ENCODE results near the gene NOS1AP.
"Not testable (repeated sequence)": the region's sequence is repeated elsewhere in the genome, so short reads cannot be mapped to it uniquely, and the experiment has no call there.

Gene NOS1AP

DNA sequence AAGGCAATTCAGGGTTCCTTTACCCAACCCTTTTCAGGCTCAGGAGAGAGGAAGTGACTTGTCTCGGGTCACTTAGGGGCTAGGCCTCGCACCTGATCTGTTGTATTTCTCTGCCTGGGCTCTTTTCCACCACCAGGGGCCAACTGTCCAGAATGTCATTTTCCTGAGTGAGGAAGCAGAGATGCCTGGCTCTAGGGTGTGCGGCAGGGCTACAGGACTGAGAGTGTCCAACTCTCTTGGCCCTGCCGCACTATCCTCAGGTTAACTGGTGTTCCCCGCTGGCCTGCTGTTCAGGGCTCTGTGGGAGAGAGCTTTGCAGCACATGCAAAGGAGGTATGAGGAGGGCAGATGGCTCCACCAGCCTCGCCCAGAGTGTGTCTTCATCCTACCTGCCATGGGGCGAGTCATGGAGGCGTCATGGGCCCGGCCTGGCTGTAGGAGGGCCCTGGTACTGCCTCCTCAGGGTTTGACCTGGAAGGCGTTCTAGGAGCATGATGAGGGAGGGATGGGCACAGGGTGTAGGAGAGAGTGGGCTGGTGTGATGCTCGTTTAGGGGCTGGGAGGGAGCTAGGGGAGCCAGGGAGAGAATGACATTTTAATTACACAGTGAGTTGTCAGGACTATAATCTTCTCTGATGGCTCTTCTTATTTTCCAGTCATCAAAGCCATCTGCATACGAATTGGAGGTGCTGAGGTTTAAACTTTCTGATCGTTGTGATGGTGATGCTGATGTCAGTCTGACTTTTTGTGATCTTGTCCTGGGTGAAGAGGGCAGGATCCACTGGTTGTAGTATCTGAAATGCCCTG lies 128.3 kb downstream of the NOS1AP start:
- no peak for DNase-seq

DNA sequence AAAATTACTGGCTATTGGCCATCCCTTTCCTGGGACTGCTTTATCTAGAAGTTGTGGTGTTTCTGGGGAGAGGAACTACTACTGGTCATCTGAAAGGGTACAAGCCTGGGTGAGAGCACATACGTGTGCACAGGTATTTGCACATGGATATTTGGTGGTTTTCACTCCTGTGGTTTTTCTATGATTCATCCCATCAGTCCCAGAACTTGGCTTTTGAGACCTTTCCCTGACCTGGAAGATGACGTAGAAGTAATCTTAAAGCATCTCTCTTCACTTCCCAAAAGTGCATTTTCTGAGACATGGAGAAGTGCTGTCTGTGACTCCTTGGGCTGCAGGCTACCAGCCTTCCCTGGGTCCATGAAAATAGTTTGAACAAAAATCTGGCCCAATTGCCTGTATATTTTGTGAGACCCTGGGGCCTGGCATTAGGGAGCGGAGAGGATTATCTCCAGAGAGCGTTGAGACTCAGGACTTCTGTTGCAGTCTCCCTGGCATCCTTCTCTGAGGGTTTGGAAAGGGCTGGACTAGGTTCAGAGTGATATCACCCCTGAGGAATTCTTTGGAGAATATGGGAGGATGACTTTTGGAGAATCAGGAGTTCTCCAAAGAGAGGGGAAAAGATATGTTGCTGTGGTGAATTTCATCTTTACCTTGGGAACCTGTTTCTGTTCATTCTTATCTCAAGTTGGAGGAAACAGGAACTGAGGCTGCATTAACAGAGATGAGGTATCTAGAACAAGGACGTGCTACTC lies 130.8 kb downstream of the NOS1AP start:
- no peak for DNase-seq

DNA sequence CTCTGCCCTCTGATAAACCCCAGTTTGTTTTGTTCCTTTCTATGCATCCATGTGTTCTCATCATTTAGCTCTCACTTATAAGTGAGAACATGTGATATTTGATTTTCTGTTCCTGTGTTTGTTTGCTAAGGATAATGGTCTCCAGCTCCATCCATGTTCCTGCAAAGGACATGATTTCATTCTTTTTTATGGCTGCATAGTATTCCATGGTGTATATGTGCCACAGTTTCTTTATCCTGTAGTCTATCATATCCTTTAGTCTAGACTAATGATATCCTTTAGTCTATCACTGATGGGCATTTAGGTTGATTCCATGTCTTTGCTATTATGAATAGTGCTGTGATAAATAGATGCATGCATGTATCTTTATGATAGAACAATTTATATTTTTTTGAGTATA lies 131.6 kb downstream of the NOS1AP start:
- not testable (repeated sequence) for DNase-seq

DNA sequence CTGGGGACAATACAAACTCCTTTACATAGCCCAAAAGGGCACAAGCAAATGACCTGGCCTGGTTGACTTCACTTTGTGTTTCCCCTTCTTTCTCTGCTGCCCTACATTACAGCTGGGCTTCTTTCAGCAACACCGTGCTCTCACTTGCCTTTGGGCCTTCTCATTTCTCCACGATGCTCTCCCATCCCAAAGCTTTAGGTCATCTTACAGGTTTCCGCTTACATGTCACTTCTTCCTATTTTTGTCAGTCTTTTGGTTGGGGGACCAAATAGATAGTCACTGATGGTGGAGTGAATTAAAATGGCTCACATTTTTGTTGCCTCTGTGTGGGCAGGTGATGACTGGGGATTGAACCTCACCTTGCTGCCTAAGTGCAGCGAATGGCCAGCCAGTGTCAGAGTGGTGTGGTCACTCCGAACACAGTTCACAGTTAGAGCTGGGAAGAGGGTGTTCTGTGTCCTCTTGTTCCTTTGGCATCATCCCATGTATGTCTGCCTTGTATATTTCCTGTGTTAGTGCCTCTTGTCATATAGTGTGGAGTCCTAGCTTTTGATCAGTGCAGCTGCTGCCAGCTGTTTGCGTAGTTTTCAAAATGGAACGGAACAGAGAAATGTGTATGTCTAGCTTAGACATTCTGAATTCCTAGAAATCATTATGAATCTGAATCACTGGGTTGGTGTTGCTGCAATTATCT lies 134.8 kb downstream of the NOS1AP start:
- DNase-seq: no peak

DNA sequence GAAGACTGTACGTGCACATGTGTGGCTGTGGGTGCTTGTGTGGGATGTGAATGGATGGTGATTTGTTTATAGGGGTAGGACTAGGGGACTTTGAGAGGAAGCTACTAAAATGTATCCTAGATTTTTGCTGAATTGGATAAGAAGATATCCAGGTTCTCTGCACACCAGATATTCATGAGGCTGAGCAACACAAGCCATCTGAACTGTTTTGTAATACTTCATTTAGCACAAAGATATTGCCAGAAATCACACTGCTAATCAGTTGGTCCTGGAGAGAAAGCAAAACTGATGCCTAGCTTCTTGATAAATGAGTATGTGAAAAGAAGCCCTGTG lies 135.3 kb downstream of the NOS1AP start:
- no peak for DNase-seq

DNA sequence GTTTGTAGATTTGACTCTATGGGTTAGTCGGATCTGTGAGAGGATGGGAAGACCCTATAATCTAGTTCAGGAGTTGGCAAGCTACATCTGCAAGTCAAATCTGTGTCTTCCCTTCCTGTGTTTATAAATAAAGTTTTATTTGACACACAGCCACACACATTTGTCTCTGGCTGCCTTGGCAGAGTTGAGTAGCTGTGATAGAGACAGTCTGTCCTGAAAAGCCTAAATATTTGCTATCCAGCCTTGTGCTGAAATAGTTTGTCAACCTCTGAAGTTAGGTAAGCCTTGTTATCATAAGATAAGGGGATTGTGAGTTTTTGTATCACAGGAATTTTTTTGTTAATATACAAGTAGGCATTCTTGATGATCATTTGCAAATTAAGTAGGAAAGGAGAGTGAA lies 136.8 kb downstream of the NOS1AP start:
- DNase-seq: no peak

DNA sequence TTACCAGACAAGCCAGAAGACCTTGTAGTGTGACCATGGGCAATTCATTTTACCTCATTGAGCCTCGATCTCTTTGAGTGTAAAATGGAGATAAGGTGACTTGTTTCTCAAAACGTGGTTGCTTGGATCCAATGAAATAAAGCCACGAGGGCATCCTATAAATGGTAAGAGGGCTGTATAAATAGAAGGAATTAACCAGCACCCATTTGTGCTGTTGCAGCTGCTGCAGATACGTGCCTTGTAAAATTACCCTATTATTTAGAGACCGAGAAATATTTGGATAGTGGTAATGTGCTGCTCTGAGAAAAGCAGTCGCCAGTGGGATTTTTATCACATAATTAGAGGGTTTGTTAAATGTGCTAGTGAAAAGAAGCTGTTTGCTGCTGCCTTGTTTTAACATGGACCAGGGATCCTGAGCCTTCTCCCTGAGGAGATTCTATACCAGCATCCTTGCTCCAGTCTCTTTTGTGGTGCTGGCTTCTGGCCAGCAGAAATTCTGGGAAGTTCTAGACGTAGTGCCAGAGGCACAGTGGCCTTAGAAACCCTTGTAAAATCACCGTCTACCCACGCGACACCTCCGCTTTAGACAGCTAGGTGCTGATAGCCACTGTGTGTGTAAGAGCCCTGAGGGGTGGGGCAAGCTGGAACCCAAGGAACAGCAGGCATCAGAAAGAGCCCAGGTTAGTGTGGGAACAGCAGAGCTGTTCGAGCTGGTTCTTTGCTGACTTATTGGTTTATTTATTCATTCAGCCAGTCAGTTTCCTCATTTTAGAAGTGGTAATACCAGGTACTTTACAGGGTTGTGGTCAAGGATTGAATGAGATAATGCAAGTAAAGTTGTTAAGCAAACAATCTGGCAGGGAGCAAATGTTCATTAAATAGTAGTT lies 137.5 kb downstream of the NOS1AP start:
- DNase-seq: no peak

DNA sequence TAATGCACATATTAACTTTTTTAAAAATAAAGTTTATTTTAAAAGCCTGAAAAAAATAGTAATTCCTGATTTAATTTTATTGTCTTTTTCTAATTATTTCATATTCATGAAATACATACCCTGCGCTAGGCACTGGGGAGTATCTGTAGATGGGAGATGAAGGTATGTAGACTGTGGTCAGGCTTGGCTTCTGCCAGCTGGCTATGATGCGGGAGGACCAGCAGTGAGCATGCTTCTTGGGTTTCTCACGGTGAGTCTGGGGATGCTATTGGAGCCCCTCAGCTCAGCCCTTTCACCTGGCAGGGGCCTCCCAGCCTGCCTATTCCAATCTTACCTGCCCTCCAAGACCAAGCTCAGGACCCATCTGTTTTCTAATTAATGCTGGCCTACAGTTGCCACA lies 138.4 kb downstream of the NOS1AP start:
- no peak for DNase-seq

DNA sequence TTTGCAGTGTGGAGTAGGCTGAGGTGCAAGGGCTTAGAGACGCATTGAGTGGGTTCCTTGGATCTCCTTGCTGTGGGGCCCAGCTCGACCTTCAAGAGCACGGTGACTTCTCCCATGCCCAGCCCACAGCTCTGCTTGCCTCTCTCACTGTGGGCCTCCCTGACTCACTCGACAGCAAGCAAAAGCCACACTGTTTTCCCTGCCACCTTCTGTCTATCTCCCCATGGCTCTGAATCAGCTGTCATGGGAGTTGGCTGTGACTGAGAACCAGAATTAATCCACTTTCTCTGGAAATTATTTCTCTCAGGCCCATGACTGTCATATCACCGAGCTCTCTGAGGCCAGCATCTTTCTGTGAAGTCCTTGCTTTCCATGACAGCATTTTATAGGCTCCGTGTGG lies 140.7 kb downstream of the NOS1AP start:
- no peak for DNase-seq

DNA sequence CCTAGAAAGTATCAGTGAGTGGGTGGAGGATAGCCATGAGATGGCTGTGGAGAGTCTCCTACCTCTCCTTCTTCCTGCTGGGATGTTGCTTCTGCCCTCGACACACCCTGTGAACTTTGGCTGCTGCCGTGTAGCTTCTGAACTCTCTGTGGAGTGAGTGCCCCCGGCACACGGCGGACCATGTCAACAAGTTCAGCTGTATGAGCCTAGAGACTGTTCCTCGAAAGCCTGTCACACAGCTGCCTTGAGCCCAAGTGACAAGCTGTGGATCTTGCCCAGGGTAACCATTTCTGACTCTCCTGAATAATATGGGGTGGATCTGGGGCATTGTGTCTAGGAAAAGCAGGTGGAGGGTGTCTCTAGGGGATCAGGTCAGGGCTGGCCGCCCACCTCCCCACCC lies 143.2 kb downstream of the NOS1AP start:
- DNase-seq: no peak

DNA sequence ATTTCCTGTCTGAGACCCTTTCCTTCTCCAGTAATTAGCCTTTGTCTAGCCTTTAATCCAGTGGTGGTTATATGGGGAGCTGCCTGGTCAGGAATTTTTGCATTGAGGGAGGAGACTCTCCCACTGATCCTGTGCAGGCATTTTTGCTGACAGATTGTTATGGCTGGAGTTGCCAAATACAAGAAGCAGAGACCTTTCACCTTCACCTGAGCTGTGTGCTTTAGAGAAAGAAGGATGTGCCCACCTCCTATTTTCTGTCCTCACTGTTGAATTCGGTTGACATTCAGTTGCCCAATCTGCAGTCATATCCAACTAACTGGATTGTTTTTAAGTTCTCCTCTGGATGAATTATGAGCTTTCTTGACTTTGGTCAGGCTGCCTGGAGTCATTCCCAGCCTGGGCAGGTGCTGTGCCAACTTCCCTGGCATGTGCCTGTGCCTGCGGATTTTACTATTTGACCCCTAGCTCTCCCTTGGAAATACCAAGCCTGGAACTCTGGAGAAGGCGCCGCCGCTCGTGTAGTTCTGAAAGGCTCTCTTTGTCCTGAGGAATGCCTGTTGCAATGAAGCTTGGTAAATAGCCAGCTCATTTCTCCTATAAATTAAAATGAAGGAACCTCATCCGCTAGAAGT lies 143.9 kb downstream of the NOS1AP start:
- no peak for DNase-seq

DNA sequence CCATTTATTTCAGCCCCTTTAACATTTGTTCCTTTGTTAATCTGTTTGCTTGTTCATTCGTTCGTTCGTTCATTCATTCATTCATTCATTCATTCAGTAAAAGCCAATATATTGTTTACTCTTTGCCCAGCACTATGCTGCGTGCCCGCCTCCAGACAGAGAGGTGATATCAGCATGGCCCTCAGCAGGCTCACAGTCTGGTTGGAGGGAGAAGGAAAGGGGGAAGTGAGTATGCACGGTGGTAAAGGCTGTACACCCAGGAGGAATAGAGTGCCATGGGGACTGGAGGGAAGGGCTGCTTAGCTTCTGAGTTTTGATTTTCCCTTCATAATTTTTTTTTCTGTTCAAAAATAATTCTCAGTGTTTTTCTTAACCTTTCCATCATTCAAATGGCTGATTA lies 144.7 kb downstream of the NOS1AP start:
- DNase-seq: no peak

DNA sequence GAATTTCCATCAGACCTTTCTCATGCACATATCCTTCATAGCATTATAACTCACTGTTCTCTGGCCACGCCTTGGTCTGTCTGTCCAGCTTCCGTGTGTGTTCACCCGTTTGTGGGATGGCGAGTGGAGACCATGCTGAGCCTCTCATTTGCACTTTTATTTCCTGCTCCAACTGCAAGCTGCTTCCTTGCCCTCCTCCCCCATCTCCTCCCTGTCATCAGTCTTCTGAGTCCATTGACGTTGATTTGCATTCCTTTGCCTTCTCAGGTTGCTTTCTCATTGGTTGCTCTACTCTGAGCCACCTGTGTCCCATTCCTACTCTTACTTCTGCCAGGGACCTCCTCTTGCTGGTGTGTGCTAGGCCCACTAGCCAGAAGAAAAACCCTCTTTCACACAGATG lies 146.4 kb downstream of the NOS1AP start:
- DNase-seq: no peak

DNA sequence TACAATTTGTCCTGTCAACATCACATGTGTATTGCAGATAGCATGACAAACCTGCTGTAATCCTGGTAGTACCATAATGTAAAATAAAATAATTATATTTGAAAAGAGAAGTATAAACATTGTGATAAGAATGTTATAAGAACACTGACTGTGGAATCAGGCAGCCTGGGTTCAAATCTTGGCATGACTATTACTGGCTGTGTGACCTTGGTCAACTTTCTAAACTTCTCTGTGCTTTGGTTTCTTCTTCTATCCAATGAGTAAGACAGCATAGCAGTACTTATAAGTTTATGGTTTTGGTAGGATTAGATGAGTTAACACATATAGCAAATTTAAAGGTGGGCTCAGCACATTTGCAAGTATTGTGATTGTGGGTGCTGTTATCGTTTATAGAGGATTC lies 147.1 kb downstream of the NOS1AP start:
- DNase-seq: no peak

DNA sequence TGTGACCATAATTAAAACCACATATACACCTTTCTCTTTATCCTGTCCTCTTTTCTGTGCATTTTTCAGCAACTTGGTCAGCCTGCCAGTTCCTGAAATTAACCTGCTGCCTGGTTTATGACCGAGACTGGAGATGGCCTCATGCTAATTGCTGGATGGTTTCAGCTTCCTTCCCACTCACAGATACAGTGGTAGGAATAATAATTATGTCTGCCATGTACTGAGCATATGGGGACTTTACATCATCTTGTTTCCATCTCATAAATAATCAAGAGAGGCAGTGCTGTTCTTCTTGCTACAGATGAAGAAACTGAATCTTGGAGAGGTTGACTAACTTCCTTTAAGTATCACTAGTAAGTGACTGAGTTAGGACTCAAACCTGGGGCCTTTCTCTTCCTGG lies 148.2 kb downstream of the NOS1AP start:
- DNase-seq: no peak

DNA sequence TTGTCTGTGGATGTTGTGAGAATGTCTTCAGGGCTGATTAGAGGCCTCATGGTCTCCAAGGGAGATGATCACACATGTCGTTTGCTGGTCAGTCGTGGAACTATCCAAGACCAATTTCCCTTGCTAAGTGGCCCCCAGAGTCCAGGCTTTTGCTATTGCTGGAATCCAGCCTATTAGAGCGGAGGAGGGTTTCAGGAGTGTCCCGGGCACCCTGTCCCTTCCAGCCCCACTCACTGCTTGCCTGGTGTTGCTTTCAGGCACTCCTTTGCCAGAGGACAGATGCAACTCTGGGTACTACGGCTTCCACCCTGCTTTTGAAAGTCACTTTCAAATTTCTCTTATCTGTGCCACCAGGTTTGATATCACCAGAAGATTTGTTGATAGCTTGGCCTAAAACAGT lies 149.1 kb downstream of the NOS1AP start:
- no peak for DNase-seq

DNA sequence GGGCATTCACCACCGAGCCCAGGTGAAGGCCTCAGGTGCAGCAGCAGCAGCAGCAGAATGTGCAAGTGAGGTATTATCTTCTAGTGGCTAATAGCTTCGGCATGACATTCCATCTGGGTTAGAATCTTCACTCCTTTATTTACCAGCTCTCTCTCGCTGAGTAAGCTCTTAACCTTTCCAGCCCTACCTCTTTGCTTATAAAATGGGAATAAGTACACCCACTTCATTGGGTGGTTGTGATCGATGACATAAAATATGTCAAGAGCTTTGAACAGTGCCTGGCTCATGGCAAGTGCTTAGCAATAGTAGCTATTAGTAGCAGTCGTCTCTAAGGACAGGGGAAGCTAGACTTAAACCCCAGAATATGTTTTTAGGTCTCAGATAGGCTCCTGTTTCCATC lies 149.5 kb downstream of the NOS1AP start:
- no peak for DNase-seq

DNA sequence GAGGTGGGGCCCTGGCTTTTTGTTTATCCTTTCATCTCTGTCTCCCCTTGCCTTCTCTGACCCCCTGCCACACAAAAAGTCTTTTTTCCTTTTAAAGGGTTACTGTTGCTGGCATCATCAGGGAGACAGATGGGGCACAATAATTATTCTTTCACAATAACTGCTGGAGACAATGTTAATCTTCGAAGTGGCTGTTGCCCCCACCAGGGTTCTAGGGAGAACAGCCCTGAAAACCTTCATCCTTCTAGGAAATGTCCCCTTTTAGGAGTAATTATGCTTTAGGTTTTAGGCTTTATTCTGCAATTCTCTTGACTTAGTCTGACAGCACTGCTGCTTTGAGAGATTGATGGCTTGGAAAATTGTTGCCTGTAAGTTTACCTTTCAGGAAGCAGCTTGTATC lies 150.0 kb downstream of the NOS1AP start:
- no peak for DNase-seq

DNA sequence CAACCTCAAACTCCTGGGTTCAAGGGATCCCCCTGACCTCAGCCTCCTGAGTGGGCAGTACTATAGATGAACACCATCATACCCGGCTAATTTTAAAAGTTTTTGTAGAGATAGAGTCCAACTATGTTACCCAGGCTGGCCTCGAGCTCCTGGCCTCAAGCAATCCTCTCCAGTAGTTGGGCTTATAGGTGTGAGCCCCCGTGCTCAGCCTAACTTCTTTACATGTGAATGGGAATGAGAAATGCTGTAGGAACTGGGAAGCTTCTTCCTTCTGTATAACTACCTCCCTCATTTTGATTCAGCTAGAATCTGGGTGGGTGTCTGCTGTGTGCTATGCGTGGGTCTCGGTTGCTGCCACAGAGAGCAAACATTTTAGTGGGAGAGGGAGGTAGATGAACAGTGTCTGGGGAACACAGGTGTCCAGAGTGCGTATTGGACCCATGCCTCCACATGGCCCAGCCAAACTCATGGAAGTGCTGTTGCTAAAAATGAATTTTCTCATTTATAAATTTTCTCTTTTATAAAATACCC lies 150.6 kb downstream of the NOS1AP start:
- DNase-seq: no peak

DNA sequence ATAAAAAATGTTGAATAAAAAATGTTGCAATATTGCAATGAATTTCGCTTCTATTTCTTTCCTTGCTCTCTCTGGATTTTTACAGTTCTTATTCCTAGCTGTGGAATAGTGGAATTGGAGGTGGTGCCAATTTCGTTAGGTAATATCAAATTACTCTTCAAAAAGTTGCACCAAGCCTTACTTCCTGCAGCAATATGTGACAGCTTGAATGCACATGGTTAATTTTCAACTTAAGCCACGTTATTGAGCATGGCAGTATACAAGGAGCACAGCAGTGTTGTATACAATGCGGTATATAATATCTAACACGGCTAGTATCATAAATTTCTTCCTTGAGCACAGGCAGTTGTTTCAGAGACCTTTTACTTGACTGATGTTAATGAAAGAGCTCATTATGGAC lies 152.5 kb downstream of the NOS1AP start:
- no peak for DNase-seq

DNA sequence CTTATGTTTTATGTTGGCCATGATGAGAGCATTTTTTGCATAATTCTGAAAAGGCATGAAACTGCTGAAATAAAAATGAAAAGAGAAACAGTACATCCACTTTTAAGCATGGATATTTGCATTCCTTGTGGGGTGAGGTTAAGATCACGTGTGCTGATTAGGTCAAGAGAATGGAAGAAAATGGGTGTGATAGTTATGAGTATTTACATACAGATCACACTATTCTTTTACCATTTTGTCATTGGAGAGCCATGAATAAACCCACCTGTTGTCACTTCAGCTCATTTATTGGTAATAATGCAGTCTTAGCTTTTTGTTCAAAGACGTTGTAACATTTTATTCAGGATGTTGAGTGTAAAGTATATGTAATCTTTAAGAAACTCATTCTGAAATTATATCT lies 153.2 kb downstream of the NOS1AP start:
- no peak for DNase-seq

DNA sequence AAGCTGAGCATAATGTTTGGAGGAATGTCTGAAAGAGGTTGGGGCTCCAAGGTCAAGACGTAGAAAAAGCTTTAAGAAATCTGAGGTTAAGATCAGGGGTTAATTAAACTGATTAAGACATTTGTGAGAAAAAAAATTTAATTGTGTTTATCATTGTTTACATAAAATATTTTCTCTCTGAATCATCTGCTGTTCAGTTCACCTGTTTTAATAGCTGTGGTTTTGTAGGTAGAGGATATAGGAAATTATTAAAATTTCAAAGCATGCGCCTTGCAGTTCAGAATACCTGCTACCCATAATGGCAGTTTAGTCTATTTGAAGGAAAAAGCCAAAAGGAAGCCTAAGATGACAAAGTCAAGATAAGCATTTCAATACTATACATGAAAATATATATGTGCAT lies 154.0 kb downstream of the NOS1AP start:
- DNase-seq: no peak

Data from stimulated activated CD4-positive, alpha-beta T cell treated with anti-CD3 and anti-CD28 coated beads, Interleukin-2, amount 100 ng/mL, for 24 hours (primary cell).